NCI-H128 (cell line): ENCODE data around the gene CRHR1.
"Not testable (repeated sequence)": the region's sequence is repeated elsewhere in the genome, so short reads cannot be mapped to it uniquely, and the experiment has no call there.

Experiments used
- DNase-seq: peaks from one replicate; lab custom pipeline; 2025; ENCODE audit not compliant: unreplicated experiment; lab: John Stamatoyannopoulos, UW

The CRHR1 gene

DNA sequence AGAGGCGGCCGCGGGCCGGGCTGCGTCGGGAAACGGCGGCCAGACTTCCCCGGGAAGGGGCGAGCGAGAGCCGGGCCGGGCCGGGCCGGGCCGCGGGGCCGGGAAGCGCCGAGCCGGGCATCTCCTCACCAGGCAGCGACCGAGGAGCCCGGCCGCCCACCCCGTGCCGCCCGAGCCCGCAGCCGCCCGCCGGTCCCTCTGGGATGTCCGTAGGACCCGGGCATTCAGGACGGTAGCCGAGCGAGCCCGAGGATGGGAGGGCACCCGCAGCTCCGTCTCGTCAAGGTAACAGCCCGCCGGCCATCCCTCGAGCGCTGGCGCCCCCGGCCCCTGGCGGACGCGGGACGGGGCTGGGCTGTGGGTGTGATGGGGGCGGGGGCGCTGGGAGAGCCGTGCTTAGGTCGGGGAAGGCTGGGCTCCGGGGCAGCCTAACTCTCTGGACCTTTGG lies at the start of gene CRHR1:
Gene CRHR1 (plus strand): TSS at position 28 of the 448 bp plus-strand sequence. CDS start 225 bp downstream, at position 253.
- no peak for DNase-seq

DNA sequence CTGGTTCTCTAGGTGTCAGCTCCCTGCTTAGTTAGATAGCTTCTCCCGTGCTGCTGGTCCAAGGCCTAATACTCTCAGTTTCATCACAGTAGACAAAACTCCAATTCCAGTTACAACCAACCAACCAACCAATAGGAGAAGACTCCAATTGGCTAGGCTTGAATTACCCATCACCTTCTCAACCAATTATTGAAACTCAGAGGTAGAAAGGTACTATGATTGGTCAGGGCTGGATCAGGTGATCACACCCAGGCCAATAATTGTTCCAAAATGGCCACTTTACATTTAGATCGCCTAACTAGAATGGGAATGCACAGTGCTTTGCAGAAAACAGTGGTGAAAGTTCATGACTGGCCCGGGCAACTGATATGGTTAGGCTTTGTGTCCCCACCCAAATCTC lies 49.5 kb upstream of the CRHR1 start:
- DNase-seq = no peak

DNA sequence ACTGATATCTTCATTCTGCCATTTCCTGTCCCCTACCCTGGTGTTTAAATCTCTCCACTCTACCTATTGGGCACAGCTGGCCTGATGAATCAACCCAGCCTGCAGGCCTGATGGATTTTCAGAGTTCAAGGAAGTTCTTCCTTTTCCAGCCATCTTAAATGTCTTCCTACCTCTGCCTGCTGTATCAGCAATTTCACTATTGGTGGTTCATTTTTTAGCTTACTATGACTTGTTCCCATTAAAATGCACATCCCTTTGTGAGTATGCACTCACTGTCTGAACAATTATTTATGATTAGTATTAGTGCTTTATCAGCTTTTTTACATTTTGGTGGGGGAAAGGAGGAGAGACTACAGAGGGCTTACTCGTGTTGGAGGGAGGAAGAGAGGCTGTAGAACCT lies 48.6 kb upstream of the CRHR1 start:
- no peak for DNase-seq

DNA sequence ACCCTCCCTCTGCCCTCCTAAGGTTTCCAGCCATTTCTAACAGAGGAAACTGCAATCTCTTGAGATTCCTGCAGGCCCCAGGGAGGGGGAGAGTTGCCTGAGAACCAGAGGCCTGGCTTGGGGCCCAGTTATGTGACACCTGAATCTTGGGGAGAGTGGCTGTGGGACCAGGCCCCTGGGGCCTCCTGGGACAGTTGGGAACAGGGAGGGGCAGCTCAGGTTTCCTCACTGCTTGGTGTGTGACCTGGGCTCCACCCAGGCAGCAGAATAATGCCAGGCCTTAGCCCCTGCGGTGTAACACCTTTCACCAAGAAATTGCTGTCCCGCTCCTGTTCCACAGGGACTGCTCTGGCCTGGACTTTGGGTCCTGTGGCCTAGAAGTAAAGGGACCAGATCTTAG lies 44.3 kb upstream of the CRHR1 start:
- DNase-seq = no peak

DNA sequence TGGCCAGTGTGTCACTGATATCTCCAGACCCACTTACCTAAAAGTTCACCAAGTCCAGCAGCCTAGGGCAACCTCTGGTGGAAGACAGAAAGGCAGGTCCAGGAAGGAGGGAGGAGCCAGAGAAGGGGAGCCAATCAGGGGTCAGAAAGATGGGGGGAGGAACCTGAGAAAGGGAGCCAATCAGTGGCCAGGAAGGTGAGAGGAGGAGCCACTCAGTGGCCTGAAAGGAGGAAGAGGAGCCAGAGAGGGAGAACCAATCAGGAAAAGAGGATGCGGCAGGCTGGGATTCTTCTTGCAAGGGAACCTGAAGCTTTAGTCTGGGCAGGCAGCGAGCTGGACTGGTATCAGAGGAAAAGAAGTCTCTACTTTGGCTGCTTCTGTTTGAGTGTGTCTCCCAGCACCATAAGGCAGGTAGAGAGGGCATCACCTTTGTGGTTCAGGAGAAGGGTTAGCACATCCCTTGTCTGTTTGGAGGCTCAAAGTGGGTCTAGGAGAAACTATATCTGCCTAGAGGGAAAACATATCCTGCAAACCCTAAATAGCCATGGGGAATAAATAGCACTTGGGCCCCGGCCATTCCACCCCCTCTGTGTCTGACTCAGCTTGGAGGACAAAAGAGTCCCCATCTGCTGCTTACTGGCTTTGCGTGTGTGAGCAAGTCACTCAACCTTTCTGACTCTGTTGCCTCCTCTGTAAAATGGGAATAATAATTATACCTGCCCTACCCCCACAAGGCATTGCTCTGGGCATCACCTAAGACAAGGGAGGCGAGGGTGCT lies 43.4 kb upstream of the CRHR1 start:
- no peak for DNase-seq

DNA sequence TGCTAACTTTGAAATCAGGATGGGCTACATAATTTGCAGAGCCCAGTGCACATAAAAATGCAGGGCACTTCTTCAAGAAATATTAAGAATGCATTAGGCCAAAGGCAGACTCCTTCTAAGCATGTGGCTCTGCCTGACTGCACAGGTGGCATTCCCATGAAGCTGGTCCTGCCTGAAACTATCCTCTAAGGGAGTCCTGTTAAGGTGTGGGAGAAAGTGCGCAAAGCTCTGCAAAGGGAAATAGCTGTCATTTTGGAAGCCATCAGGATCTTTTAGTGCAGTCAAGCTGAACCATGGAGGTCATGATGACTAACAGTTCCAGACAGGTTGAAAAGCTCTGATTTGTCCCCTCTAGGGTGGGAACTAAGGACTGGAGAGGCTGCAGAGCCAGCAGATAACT lies 41.9 kb upstream of the CRHR1 start:
- DNase-seq = no peak

DNA sequence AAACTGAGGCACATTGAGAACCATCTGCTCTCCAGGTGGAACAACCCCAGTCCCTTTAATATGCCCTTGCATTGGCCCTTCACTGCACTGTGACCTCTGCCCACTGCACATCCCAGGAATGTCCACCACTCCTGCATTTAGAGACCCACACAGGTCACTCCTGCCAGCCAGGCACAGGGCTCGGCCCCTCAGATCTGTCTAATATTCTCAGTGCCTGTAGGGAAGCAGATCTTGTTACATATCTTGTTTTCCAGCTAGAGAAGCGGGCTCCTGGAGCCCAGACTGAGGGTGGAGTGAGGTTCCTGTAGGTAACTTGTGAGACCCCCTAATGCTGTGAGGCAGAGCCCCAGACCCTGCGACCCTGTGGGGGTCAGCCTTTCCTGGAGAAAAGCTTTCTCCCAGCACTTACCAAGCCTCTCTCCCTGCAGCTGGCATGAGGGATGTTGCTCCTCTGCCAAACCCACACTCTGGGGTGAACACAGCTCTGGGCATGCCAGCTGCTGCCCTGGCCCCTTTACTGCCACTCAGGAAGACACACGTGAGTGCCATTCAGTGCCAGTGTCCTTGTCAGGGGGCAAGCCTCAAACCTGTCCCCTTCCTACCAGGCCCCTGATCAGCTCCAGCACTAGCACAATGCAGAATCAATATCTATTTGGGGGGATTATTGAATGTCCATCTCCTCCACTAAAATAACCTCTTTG lies 40.3 kb upstream of the CRHR1 start:
- DNase-seq = no peak

DNA sequence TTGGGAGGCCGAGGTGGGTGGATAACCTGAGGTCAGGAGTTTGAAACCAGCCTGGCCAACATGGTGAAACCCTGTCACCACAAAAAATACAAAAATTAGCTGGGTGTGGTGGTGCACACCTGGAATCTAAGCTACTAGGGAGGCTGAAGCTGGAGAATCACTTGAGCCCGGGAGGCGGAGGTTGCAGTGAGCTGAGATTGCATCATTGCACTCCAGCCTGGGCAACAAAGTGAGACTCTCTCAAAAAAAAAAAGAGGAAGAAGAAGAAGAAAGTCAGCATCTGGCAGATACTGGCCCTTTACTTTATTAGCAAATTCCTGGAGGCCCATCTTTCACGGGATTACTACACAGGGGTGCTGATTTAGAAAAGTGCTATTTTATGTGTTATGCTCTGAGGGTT lies 39.3 kb upstream of the CRHR1 start:
- not testable (repeated sequence) for DNase-seq

DNA sequence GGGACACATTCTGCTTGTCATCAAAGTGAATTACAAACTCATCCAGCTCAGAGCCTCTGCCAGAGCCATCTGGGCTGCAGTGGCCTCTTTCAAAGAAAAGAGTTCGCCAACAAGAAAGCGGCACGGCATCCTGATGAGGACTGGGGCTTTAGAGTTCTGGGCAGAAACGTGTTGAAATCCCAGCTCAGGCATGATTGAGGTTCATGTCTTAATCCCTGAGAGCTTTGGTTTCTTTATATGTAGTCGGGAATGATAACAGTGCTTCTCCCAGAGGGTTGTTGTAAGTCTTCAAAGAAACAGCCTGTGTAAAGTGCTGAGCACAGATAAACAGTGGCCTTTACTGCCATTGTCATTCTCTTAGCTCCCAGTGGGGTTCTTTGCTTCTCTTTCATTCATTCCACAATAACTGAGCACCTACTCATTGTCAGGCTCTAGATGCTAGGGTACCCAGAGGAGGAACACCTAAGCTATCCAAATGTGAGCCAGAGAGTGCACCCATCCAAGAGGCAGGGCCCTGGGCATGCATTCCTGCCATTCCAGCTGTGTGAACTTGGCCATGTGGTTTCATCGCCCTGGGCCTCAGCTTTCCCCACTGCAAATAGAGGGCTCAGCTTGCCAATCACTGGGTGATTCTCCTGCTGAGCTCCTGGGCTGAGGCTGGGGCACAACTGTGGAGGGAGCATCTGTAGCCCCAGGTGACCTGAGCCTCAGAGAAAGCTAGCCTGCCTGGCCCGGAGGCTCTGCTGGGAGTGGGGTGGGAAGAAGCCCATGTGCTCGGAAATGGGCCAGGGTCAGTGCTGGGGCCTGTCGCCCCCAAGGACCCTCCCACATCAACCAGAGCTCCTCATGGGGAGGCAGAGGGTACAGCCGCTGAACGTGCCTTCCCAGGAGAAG lies 38.3 kb upstream of the CRHR1 start:
- no peak for DNase-seq

DNA sequence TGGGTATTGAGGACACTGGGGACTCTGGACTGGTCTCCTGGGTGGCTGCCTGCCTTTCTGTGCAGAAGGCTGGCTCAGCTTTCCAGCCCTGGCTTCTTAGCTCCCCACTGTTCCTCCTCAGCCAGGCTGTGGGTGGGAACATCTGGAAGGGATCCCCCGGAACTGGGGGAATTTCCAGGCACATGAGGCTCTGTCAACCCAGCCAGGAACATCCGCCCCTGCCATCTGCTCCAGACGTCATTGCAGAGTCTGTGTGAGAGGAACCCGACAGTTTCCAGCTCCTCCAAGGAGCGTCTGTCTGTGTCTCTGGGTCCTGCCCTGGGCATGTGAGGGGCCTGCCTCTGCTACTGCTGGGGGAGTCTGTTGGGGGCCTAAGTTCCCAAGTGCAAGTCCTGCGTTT lies 36.2 kb upstream of the CRHR1 start:
- no peak for DNase-seq

DNA sequence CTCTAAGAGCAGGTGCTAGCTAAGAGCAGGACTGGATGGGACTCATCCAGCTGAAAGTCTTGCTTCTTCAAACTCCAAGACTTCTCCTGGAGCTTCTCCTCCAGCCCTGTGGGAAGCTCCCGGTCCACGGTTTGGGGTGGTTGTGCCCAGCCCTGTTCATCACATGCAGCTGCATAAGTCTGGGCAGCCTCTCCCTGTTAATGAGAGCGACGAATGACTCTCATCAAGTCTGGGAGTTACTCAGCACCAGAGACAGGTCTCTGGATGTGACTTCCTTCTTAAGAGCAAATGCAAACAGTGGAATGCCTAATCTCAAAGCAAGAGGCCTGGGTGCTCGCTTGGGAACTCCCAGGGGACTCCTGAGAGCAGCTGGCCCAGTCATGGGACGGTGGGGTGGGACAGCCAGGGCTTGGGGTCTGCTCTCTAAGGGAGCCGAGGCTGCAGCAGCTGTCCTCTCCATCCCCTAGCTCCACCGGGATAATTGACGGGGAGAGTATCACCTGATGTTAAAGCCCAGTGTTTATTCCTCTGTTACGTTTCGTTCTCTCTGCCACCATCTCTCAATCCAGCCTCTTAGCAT lies 35.3 kb upstream of the CRHR1 start:
- DNase-seq = no peak

DNA sequence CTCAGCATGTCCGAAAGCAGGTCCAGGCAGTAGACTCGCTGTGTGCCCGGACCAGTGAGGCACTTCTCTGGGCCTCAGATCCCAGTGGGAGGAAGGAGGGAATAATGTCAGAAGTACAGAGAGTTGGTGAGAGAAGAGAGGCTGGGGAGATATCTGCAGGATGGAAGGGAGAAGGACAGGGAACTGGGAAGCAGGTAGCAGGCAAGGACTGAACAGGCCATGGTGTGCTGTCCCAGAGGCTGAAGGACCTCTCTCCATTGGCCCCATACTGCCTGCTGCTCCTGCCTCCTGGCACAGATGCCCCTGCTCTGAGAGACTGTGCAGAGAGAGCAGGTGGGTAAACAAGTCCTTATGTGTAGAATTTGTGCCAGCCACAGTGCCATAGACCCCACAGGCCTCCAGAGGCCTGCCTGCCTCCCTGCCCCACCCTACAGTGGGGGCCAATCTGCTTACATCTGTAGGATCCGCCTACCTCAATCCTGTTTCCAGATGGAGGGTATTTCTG lies 34.2 kb upstream of the CRHR1 start:
- DNase-seq = no peak

DNA sequence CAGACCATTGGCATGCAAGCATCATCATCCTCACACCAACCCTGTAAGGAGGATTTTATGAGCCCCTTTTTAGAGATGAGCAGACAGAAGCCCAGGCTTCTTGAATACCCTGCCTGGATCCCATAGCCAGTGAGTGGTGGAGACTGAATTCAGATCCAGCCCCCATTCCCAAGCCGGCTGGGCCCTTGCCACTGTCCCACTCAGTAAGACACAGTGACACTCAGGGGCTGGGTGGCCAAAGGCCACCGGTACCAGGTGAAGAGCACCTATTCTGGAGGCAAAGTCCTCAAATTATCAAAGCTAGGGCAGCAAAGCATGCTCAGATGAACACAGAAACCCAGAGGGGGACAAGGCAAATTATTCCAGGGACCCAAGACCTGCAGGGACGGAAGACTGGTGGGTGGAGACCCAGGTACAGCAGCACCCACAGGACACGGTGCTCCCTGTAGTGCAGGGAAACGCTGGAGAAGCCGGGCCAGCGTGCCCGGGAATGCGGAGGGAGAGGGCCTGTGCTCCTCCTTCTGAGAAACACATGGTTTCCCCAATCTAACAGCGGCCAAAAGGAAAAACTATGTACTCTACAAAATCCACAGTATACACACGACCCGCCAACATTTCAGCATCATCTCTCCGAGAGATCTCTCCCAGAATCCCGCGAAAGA lies 33.2 kb upstream of the CRHR1 start:
- DNase-seq = no peak

DNA sequence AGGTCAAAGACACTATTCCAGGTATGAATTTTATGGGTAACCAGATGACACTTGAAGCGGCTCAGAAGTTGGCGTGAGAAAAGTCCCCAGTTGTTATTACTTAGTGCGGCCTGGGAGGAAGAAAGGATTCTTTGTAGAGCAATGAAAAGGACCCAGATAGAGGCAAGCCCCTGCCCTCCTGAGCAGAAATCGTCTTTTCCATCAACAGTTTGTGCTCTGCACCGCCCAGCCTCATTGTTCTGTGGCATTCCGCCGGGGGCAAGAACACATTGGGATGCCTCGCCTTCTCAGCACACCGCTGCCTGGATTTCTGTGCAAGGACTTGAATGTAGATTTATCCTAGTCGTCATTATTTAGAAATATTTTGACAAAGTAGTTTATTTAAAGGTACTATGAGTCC lies 32.7 kb upstream of the CRHR1 start:
- no peak for DNase-seq

DNA sequence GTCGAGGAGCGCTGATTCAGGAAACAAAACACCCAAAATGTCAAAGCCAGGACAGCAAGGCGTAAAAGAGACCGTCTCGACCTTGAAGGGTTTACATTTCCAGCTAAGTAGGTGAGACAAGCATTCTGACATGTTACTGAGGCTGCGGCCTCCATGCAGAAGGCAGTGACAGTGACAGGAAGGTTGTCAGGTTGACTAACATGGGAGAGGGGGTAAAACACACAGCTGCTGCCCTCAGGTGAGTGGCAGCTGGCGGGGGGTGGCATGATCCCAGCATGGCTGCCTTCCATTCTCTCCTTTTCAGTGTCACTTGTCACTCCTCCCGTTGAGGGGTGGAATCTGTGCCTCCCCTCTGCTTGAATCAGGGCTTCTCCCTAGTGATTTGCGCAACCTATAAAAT lies 31.9 kb upstream of the CRHR1 start:
- DNase-seq = no peak

DNA sequence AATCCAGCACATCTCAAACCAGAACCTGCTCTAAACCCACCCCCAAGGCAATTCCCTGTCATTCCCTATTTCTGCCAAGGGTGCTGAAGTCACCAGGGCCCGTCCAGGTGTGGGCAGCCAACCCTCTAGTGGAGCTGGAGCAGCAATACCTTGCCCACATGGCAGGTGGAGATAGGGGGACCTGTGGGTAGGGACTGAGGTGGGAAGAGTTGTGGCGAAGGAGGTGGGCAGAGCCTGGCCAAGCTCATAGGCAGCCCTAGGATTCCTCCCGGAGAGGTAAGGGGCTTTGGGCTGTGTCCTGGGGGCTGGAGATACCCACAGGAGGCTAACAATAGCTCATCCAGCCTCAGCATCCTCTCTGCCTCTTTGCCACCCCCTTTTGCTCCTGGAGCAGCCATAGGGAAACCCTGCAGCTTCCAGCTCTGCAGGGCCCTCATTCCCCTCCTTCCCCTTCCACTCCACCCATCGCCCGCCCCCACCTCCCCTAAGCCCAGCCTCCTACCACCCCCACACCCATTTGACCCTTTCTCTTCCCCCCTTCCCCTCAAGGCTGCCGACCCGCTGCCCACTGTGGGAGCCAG lies 30.4 kb upstream of the CRHR1 start:
- DNase-seq = no peak

DNA sequence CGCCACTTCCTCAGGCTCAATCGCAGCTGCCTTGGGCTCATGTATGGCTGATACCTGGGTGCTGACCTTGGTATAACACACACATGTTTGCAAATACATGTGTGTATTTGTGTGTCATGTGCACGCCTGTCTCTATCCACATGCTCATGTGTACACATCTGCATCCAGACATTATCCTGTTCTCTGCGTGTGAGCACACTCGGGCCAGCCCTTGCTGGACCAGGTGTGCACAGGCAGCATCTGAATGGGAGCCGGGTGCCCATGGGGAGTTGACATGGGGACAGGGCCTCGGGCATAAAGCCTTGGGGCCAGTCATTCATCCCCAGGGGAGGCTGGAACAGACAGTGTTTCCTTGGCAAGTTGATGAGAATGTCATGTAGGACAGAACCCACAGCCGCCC lies 29.1 kb upstream of the CRHR1 start:
- no peak for DNase-seq

DNA sequence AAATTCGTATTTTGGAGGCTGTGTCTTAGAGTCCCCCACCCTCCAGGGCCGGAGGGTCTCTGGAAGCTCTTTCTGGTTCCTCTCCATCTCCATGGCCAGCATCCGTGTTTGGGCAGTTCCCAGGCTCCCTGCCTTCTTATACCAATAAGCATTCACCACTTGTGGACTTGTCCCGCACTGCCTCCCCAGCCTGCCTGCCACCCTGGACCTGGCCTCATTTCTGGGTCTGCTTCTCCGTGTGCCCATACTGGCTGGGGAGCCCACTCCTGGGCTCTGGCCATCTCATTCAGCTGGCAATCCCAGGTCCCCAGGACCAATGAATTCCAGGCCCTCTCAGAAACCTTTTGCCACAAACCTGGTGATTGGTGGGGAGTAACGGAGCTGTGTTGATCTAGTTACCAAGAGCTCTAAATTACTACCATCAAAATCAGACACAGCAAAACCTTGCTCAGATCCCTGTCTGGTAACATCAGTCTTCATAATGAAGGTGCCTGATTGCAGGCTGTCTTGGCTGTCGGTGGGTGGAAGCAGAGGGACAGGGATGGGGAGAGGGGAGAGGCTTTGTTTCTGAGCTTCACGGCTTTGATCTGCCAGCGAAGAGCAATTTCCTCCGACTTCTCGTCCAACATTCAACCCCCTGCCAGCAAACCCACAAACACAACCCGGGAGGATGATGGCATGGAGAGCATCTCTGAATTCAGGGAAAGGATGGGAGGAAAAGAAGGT lies 27.7 kb upstream of the CRHR1 start:
- no peak for DNase-seq

DNA sequence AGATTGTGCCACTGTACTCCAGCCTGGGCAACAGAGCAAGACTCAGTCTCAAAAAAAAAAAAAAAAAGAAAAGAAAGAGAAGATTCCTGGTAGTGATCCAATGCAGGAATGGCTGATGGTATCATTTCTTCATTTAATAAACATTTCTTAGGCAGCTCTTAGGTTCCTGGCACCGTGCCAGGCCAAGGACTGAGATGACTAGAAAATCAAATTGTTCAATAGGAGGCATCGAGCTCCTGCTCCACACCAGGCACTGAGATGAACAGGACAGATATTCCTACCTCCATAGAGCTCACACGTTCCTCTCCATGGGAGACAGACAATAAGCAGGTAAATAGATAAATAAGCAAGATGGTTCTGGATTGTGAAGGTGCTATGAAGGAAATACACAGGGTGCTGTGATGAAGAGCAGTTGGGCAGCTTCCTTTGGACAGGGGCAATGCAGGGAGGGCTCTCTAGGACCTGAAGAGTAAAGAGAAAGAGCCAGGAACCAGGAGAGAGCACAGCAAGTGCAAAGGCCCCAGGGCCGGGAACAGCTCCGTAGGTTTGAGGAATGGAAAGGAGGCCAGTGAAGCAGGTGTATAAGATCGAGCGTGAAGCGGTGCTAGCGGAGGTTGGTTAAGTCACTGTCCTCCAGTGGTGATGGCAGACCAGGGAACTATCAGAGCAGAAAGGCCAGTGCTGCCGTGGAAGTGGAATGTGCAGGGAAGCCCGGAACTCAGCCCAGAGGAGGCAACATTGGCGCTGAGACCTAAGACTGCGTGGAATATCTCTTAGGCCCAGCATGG lies 26.5 kb upstream of the CRHR1 start:
- DNase-seq = no peak
